Panc1 (cell line): Measurements from ENCODE around the gene GATM. TPM values are rescaled to one million over a fixed set of nuclear protein-coding genes. Genes with fewer than 3 reads are reported as not detected.

Source experiments
- ATAC-seq: fragments of 200-7000 bp; cut with Tn5 transposase; 2 replicates; pipeline ENCODE4 v1.9.1; 2020; ENCODE audit warnings: mild to moderate bottlenecking, moderate library complexity
- BruUV-seq: library from RNA; stranded (reverse); fragments of 400-500 nt; replicated peaks from 2 replicates; lab custom pipeline; 2021; lab: Mats Ljungman, UMichigan
- CTCF ChIA-PET: fragments of 300-600 bp; sonication (Branson Sonifier 250); formaldehyde crosslinking; loops from one replicate; lab custom pipeline; 2022; ENCODE audit warnings: antibody characterized with exemption; lab: Charles Lee
- POLR2A ChIA-PET: fragments of 300-600 bp; sonication (Branson Sonifier 250); formaldehyde crosslinking; loops from one replicate; lab custom pipeline; 2022; ENCODE audit warnings: antibody characterized with exemption; lab: Charles Lee
- DNase-seq: peaks from one replicate; pipeline ENCODE4 v3.0.0-alpha.2; 2010; ENCODE audit warnings: low read depth, low spot score
- H3K27ac ChIP-seq: 2 replicates; pipeline ENCODE4 v1.5.1; 2011; ENCODE audit warnings: mild to moderate bottlenecking, low read length, inconsistent platforms
- H3K27me3 ChIP-seq: fragments of 200-500 bp; sonication (Bioruptor generic); 2 replicates; pipeline ENCODE4 v1.6.0; 2014; ENCODE audit warnings: low read length, inconsistent platforms; ENCODE audit not compliant: control insufficient read depth, insufficient read depth
- H3K36me3 ChIP-seq: fragments of 200-500 bp; sonication (Bioruptor generic); 2 replicates; pipeline ENCODE4 v1.5.1; 2014; ENCODE audit warnings: inconsistent platforms, mild to moderate bottlenecking, low read length, moderate library complexity; ENCODE audit not compliant: control insufficient read depth, insufficient read depth
- H3K4me1 ChIP-seq: 2 replicates; pipeline ENCODE4 v1.5.1; 2011; ENCODE audit warnings: inconsistent platforms, mild to moderate bottlenecking, low read length, moderate library complexity; ENCODE audit not compliant: control insufficient read depth, insufficient read depth
- H3K4me3 ChIP-seq, 2 experiments: 2 replicates each; pipeline ENCODE4 v1.5.1; 2011 to 2012; ENCODE audit warnings: low read depth in 2 of 2, low read length in 2 of 2, mild to moderate bottlenecking in 2 of 2, inconsistent platforms in 1 of 2, moderate library complexity in 1 of 2
- H3K9me3 ChIP-seq: fragments of 200-500 bp; sonication (Bioruptor generic); 2 replicates; pipeline ENCODE4 v1.5.1; 2014; ENCODE audit warnings: low read depth, mild to moderate bottlenecking, inconsistent platforms, low read length, moderate library complexity; ENCODE audit not compliant: control insufficient read depth, insufficient read depth
- POLR2AphosphoS5 ChIP-seq: IDR thresholded peaks from 2 replicates; pipeline ENCODE4 v1.6.1; 2012; ENCODE audit warnings: mild to moderate bottlenecking, low read depth, low read length, moderate library complexity
- REST ChIP-seq, 2 experiments: IDR thresholded peaks; 2 replicates each; pipeline ENCODE4 v1.6.1; 2011 to 2012; ENCODE audit warnings: low read depth in 2 of 2, control low read depth in 1 of 2, low read length in 1 of 2, mild to moderate bottlenecking in 1 of 2, moderate library complexity in 1 of 2; ENCODE audit not compliant: insufficient read depth in 1 of 2
- SIN3A ChIP-seq: IDR thresholded peaks from 2 replicates; pipeline ENCODE4 v1.6.1; 2012; ENCODE audit warnings: low read depth, mild to moderate bottlenecking, low read length, moderate library complexity, borderline replicate concordance; ENCODE audit not compliant: insufficient read depth
- TCF7L2 ChIP-seq: IDR thresholded peaks from 2 replicates; pipeline ENCODE4 v1.6.1; 2011; ENCODE audit warnings: mild to moderate bottlenecking, low read depth, low read length, inconsistent platforms
- in situ Hi-C: cut with HindIII; loops from 2 replicates; pipeline ENCODE4 v1.10.0; 2016; ENCODE audit warnings: low sequenced_read_pairs, low pct_unique_long_range_greater_than_20kb
- intact Hi-C: fragments of 100-400 bp; cut with micrococcal nuclease; formaldehyde crosslinking; loops from one replicate; pipeline ENCODE4 v1.10.0; 2022; ENCODE audit not compliant: unreplicated experiment
- total RNA-seq: library from RNA; stranded (reverse); gene quantifications from one replicate; pipeline ENCODE4 v1.2.1, GENCODE V29; 2021; ENCODE audit not compliant: unreplicated experiment
- TF ChIP-seq, protein P1 (sequence below): fragments of 450-650 bp; IDR thresholded peaks from 2 replicates; pipeline ENCODE4 v1.5.1; 2017; ENCODE audit warnings: mild to moderate bottlenecking

GATM gene
- total RNA-seq, 1 experiment from 2014 or later: 7.6 TPM

DNA sequence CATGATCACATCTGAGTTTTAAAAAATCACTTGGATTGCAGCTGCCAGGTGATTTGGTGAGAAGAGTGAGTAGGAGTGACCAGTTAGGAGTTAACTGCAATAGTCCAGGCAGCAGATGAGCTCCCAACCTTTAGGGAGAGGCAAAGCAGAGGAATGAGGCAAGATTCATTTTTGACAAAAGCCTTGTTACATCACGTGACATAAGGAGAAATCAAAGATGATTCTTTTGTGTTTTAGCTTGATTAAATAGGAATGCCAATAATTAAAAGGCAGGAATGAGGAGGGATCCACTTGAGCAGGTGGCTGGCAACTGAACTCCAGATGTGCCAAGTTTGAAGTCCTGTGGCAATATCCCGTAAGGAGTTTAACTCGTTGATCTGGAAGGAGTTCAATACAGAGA is 2.5 kb downstream of the GATM start:
- Histone ChIP-seq H3K36me3 (no peaks in the 10 kb centered on the region), H3K27me3 (peaks cover 34% of the 10 kb centered on the region), H3K9me3 (no peaks in the 10 kb centered on the region), H3K4me3 (no peak overlapping the region), H3K4me1 (no peaks in the 10 kb centered on the region; the same call in 1 of the 2 replicates), H3K27ac (no peak overlapping the region)
- in situ Hi-C loops (no loop called here), intact Hi-C loops (no loop called here)
- ATAC-seq: no peak
- ChIA-PET POLR2A (no interaction called here), CTCF (no interaction called here)
- TF ChIP-seq SIN3A (no peak), TCF7L2 (no peak), REST (IDR thresholded peaks at IDR 0.05; ENCODE audit: insufficient read depth in 1 of 2, low read depth in 2 of 2, low read length in 1 of 2) (no peak), POLR2AphosphoS5 (no peak)
- TF ChIP-seq, protein P1, sequence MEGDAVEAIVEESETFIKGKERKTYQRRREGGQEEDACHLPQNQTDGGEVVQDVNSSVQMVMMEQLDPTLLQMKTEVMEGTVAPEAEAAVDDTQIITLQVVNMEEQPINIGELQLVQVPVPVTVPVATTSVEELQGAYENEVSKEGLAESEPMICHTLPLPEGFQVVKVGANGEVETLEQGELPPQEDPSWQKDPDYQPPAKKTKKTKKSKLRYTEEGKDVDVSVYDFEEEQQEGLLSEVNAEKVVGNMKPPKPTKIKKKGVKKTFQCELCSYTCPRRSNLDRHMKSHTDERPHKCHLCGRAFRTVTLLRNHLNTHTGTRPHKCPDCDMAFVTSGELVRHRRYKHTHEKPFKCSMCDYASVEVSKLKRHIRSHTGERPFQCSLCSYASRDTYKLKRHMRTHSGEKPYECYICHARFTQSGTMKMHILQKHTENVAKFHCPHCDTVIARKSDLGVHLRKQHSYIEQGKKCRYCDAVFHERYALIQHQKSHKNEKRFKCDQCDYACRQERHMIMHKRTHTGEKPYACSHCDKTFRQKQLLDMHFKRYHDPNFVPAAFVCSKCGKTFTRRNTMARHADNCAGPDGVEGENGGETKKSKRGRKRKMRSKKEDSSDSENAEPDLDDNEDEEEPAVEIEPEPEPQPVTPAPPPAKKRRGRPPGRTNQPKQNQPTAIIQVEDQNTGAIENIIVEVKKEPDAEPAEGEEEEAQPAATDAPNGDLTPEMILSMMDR: no peak
- no TSS peak for BruUV-seq
- DNase-seq: no peak

- H3K4me1 ChIP-seq: no peaks in the 10 kb centered on the region; the same call in 1 of the 2 replicates
- intact Hi-C loops: no loop called here
- peaks cover 28% of the 10 kb centered on the region for H3K27me3 ChIP-seq
- no peak for ATAC-seq
- H3K36me3 ChIP-seq: no peaks in the 10 kb centered on the region
- in situ Hi-C loops: no loop called here
- H3K4me3 ChIP-seq: no peak overlapping the region
- DNase-seq: no peak
- ChIA-PET CTCF (no interaction called here), POLR2A (no interaction called here)
- no peaks in the 10 kb centered on the region for H3K9me3 ChIP-seq
- no peak overlapping the region for H3K27ac ChIP-seq
- BruUV-seq: no TSS peak
- TF ChIP-seq TCF7L2 (no peak), SIN3A (no peak), REST (IDR thresholded peaks at IDR 0.05; ENCODE audit: insufficient read depth in 1 of 2, low read depth in 2 of 2, low read length in 1 of 2) (no peak), POLR2AphosphoS5 (no peak)
- TF ChIP-seq, protein P1: no peak
These were observed 4.4 kb downstream of the GATM start for GRCh38 chr15:45373976-45374375.
